Lower lobe of right lung (tissue), 2 donors: Measurements from ENCODE around the gene ZFP3. TPM values are rescaled to one million over a fixed set of nuclear protein-coding genes. Genes with fewer than 3 reads are reported as not detected.

Source experiments
- ATAC-seq, 2 donors: fragments of 200-7000 bp; cut with Tn5 transposase; one replicate each; pipeline ENCODE4 v1.9.1; 2020 to 2022; ENCODE audit warnings: mild to moderate bottlenecking in 2 of 2, moderate library complexity in 2 of 2
- DNase-seq: peaks from one replicate; pipeline ENCODE4 v3.0.0-alpha.2; 2020
- H3K27ac ChIP-seq: fragments of 200-600 bp; one replicate; pipeline ENCODE4 v1.8.0; 2022
- H3K27me3 ChIP-seq: fragments of 200-600 bp; one replicate; pipeline ENCODE4 v1.8.0; 2022; ENCODE audit warnings: low read depth
- H3K36me3 ChIP-seq: fragments of 200-600 bp; one replicate; pipeline ENCODE4 v1.8.0; 2022; ENCODE audit warnings: mild to moderate bottlenecking
- H3K4me1 ChIP-seq: fragments of 200-600 bp; one replicate; pipeline ENCODE4 v1.8.0; 2022
- H3K4me3 ChIP-seq: fragments of 200-600 bp; one replicate; pipeline ENCODE4 v1.8.0; 2022; ENCODE audit warnings: mild to moderate bottlenecking
- H3K9me3 ChIP-seq: fragments of 200-600 bp; one replicate; pipeline ENCODE4 v1.8.0; 2022
- CTCF ChIP-seq: fragments of 200-600 bp; IDR thresholded peaks from one replicate; pipeline ENCODE4 v1.8.0; 2022; ENCODE audit warnings: antibody characterized with exemption, mild to moderate bottlenecking
- intact Hi-C: fragments of 100-400 bp; cut with DNase I; formaldehyde crosslinking; loops from one replicate; pipeline ENCODE4 v1.11.0; 2022
- total RNA-seq: library from RNA; stranded (reverse); fragmentation: NEBNext Ultra II Directional; extraction: Animal tissue kit (Norgen Biotek cat#: 25700); gene quantifications from one replicate; pipeline ENCODE4 v1.2.1, GENCODE V29; 2021
- donor health status: DM: no; HTN: yes; CAD: no; lungs with severe emphysema.

ZFP3 gene
- total RNA-seq, 1 donor from 2014 or later: 7.1 TPM

GRCh38 chr17:5080591-5080990 is 2.3 kb downstream of the ZFP3 start:
- Histone ChIP-seq H3K4me3 (no peak overlapping the region), H3K27ac (no peak overlapping the region), H3K4me1 (peaks cover 16% of the 10 kb centered on the region), H3K27me3 (no peaks in the 10 kb centered on the region), H3K9me3 (peaks cover 17% of the 10 kb centered on the region), H3K36me3 (no peaks in the 10 kb centered on the region)
- ATAC-seq (no peak), DNase-seq (no peak)
- intact Hi-C loops: no loop called here
- TF ChIP-seq CTCF: no peak

- Histone ChIP-seq H3K4me3 (no peak overlapping the region), H3K4me1 (peaks cover 10% of the 10 kb centered on the region), H3K9me3 (peaks cover 96% of the 10 kb centered on the region), H3K27me3 (peaks cover 4% of the 10 kb centered on the region), H3K36me3 (peaks cover 26% of the 10 kb centered on the region), H3K27ac (no peak overlapping the region)
- intact Hi-C loops: no loop called here
- DNase-seq: no peak
- TF ChIP-seq CTCF: no peak
- ATAC-seq: no peak
Measured at GRCh38 chr17:5092218-5093010, 14.1 kb downstream of the ZFP3 start.

- TF ChIP-seq CTCF: no peak
- intact Hi-C loops: no loop called here
- Histone ChIP-seq H3K4me3 (peak overlapping the region; percentile 57), H3K27ac (peak overlapping the region; percentile 43), H3K36me3 (peaks cover 4% of the 10 kb centered on the region), H3K4me1 (peaks cover 13% of the 10 kb centered on the region), H3K9me3 (peaks cover 53% of the 10 kb centered on the region), H3K27me3 (peaks cover 4% of the 10 kb centered on the region)
- ATAC-seq (no peak), DNase-seq (no peak)
Measured at GRCh38 chr17:5096731-5097100, 18.4 kb downstream of the ZFP3 start.

GRCh38 chr17:5097101-5097834 is 19.0 kb downstream of the ZFP3 start:
- Histone ChIP-seq H3K4me1 (peaks cover 13% of the 10 kb centered on the region), H3K27ac (peak overlapping the region; percentile 43), H3K9me3 (peaks cover 47% of the 10 kb centered on the region), H3K4me3 (peak overlapping the region; percentile 57), H3K27me3 (peaks cover 4% of the 10 kb centered on the region), H3K36me3 (no peaks in the 10 kb centered on the region)
- TF ChIP-seq CTCF: no peak
- intact Hi-C loops: no loop called here
- ATAC-seq: peak; percentile 74 to 89
- peak; percentile 74 for DNase-seq

- intact Hi-C loops: no loop called here
- Histone ChIP-seq H3K4me1 (peaks cover 13% of the 10 kb centered on the region), H3K36me3 (no peaks in the 10 kb centered on the region), H3K27me3 (peaks cover 4% of the 10 kb centered on the region), H3K27ac (no peak overlapping the region), H3K4me3 (no peak overlapping the region), H3K9me3 (peaks cover 27% of the 10 kb centered on the region)
- no peak for TF ChIP-seq CTCF
- DNase-seq (no peak), ATAC-seq (no peak)
Measured at GRCh38 chr17:5099271-5099670, 21.0 kb downstream of the ZFP3 start.
